Common myeloid progenitor, CD34-positive (primary cell): Measurements from ENCODE around the gene MLLT1.
"Not testable (repeated sequence)": the region's sequence is repeated elsewhere in the genome, so short reads cannot be mapped to it uniquely, and the experiment has no call there.

ENCODE experiments used
- CTCF ChIA-PET: fragments of 350-600 bp; sonication (Branson Sonifier 250); formaldehyde crosslinking; loops from one replicate; lab custom pipeline; 2021; ENCODE audit warnings: antibody characterized with exemption; lab: Charles Lee
- POLR2A ChIA-PET: fragments of 350-600 bp; sonication (Branson Sonifier 250); formaldehyde crosslinking; loops from one replicate; lab custom pipeline; 2021; ENCODE audit warnings: antibody characterized with exemption; lab: Charles Lee
- DNase-seq, 3 donors: peaks; one replicate each; pipeline versions ENCODE4 v3.0.0 to v3.0.0-alpha.2; 2013
- H3K27ac ChIP-seq, 2 experiments: 1 replicate in 1 of 2; 2 replicates in 1 of 2; pipeline ENCODE4 v1.7.0; 2013; ENCODE audit warnings: inconsistent platforms in 2 of 2, low read length in 2 of 2, mild to moderate bottlenecking in 2 of 2, low read depth in 1 of 2, moderate library complexity in 1 of 2; ENCODE audit not compliant: severe bottlenecking in 2 of 2, insufficient read depth in 1 of 2, poor library complexity in 1 of 2
- H3K27me3 ChIP-seq, 5 experiments: replicated peaks in 2 of 5; 1 replicate in 3 of 5; 2 replicates in 2 of 5; pipeline versions ENCODE4 v1.6.1 to v1.7.0; 2013; ENCODE audit warnings: low read length in 4 of 5, mild to moderate bottlenecking in 2 of 5, moderate library complexity in 2 of 5, inconsistent platforms in 1 of 5; ENCODE audit not compliant: insufficient read depth in 5 of 5, control insufficient read depth in 4 of 5
- H3K36me3 ChIP-seq, 4 experiments: 1 replicate in 2 of 4; 2 replicates in 2 of 4; pipeline versions ENCODE4 v1.6.1 to v1.7.0; 2013; ENCODE audit warnings: low read length in 3 of 4, control low read depth in 1 of 4, mild to moderate bottlenecking in 1 of 4; ENCODE audit not compliant: control insufficient read depth in 4 of 4, insufficient read depth in 4 of 4
- H3K4me1 ChIP-seq, 4 experiments: 1 replicate in 3 of 4; 2 replicates in 1 of 4; pipeline versions ENCODE4 v1.6.1 to v1.7.1; 2013; ENCODE audit warnings: low read length in 3 of 4, mild to moderate bottlenecking in 3 of 4, control low read depth in 1 of 4, inconsistent platforms in 1 of 4, moderate library complexity in 1 of 4; ENCODE audit not compliant: control insufficient read depth in 4 of 4, insufficient read depth in 4 of 4; ENCODE audit errors: control extremely low read depth in 1 of 4
- H3K4me3 ChIP-seq, 7 experiments: 1 replicate in 4 of 7; 2 replicates in 3 of 7; pipeline versions ENCODE4 v1.5.1 to v1.7.0; 2013; ENCODE audit warnings: mild to moderate bottlenecking in 7 of 7, low read length in 6 of 7, moderate library complexity in 6 of 7, inconsistent platforms in 2 of 7, low read depth in 2 of 7, control low read depth in 1 of 7; ENCODE audit not compliant: insufficient read depth in 4 of 7, control insufficient read depth in 1 of 7; ENCODE audit errors: extremely low read depth in 1 of 7
- H3K9me3 ChIP-seq, 5 experiments: 1 replicate in 4 of 5; 2 replicates in 1 of 5; pipeline versions ENCODE4 v1.6.1 to v1.7.1; 2013; ENCODE audit warnings: low read length in 4 of 5, mild to moderate bottlenecking in 2 of 5, inconsistent platforms in 1 of 5, low read depth in 1 of 5, moderate library complexity in 1 of 5; ENCODE audit not compliant: control insufficient read depth in 4 of 5, insufficient read depth in 2 of 5; ENCODE audit errors: control extremely low read depth in 1 of 5
- WGBS: methylation state at CpG from one replicate; pipeline ENCODE4 v1.1.5; 2013; ENCODE audit not compliant: insufficient coverage; 5-methylcytosine and 5-hydroxymethylcytosine counted together

MLLT1 gene

GRCh38 chr19:6288737-6289136 lies 9.0 kb upstream of the MLLT1 start:
- Histone ChIP-seq H3K27ac (no peak overlapping the region), H3K9me3 (peaks cover 1 to 76% (median 61%) of the 10 kb centered on the region in 5 experiments), H3K4me3 (no peak overlapping the region), H3K4me1 (no peaks in the 10 kb centered on the region), H3K27me3 (no peaks in the 10 kb centered on the region), H3K36me3 (no peaks in the 10 kb centered on the region)
- ChIA-PET POLR2A (no interaction called here), CTCF (interaction anchor here (1.2 kb wide), 1 partner anchor 11 kb away, joined by 3 read pairs; no protein-coding TSS in a partner anchor)
- DNase-seq, result no peak
- WGBS, result no CpG with 5 or more reads among the region's 1 CpG

DNA sequence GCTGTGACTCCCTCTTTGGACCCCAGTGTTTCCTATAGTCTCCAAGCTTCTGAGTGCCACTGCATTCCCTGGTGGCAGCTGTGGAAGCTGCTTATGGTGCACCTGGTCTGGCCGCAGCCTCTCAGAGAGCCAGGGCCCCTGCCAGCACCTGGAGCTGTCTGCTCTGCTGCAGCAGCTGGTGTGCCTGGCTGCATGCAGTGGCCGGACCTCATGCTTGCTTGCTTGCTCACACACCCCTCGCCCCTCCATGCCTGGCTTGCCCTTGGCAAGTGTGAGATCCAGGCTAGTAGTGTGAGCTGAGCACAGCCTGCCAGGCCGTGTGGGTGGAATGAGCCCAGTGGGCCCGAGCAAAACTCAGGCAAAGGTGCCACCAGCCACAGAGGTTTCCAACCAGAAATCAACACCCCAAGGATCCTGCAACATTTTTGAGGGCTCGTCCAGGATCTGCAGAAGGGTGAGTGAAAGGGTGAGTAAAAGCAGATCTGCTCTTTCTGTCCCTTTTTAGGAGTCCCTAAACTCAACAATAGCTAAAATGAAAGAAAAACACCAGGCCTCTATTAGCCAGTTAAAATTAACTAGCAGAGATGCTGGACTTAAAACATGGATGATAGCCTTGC lies 7.6 kb upstream of the MLLT1 start:
- no peak overlapping the region for H3K27ac ChIP-seq
- WGBS, result 100% methylated on average over 2 of the region's 6 CpGs
- peaks cover 1 to 63% (median 48%) of the 10 kb centered on the region in 5 experiments for H3K9me3 ChIP-seq
- H3K4me3 ChIP-seq, result no peak overlapping the region
- no peaks in the 10 kb centered on the region for H3K36me3 ChIP-seq
- ChIA-PET CTCF (interaction anchor here (0.7 to 1.3 kb wide), 6 partner anchors 8 to 162 kb away, joined by 3 to 5 read pairs (median 3); no protein-coding TSS in a partner anchor), POLR2A (no interaction called here)
- DNase-seq, result peak in 2 of 3 donors; percentile 42 to 50
- no peaks in the 10 kb centered on the region for H3K4me1 ChIP-seq
- no peaks in the 10 kb centered on the region for H3K27me3 ChIP-seq

GRCh38 chr19:6286676-6287075 lies 6.9 kb upstream of the MLLT1 start:
- ChIA-PET CTCF (interaction anchor here (0.6 to 1.3 kb wide), 8 partner anchors 9 to 161 kb away, joined by 3 to 5 read pairs (median 3); no protein-coding TSS in a partner anchor), POLR2A (no interaction called here)
- Histone ChIP-seq H3K36me3 (no peaks in the 10 kb centered on the region), H3K27me3 (no peaks in the 10 kb centered on the region), H3K4me1 (no peaks in the 10 kb centered on the region), H3K4me3 (no peak overlapping the region), H3K9me3 (peaks cover 1 to 56% (median 41%) of the 10 kb centered on the region in 5 experiments), H3K27ac (no peak overlapping the region)
- 97% methylated on average over 3 of the region's 4 CpGs for WGBS
- DNase-seq, result peak in 1 of 3 donors; percentile 11

DNA sequence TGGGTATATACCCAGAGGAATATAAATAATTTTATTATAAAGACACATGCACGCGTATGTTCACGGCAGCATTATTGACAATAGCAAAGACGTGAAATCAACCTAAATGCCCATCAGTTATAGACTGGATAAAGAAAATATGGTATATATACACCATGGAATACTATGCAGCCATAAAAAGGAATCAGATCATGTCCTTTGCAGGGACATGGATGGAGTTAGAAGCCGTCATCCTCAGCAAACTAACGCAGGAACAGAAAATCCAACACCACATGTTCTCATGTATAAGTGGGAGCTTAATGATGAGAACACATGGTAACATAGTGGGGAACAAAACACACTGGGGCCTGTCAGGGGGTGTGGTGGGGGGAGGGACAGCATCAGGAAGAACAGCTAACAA lies 2.6 kb upstream of the MLLT1 start:
- no CpG with 5 or more reads among the region's 6 CpGs for WGBS
- H3K4me3 ChIP-seq, DNase-seq, H3K27me3 ChIP-seq, H3K27ac ChIP-seq, H3K36me3 ChIP-seq: not testable (repeated sequence)
- CTCF ChIA-PET, result interaction anchor here (1.5 kb wide), 1 partner anchor 44 kb away, joined by 3 read pairs; no protein-coding TSS in a partner anchor
- H3K4me1 ChIP-seq, result peaks cover 0 to 18% (median 17%) of the 10 kb centered on the region in 4 experiments
- POLR2A ChIA-PET, result interaction anchor here (0.7 kb wide), 1 partner anchor 82 kb away, joined by 3 read pairs; no protein-coding TSS in a partner anchor
- H3K9me3 ChIP-seq, result peaks cover 1 to 21% (median 17%) of the 10 kb centered on the region in 5 experiments

- Histone ChIP-seq H3K9me3 (no peaks in the 10 kb centered on the region), H3K27me3 (no peaks in the 10 kb centered on the region), H3K4me1 (peaks cover 4 to 46% (median 41%) of the 10 kb centered on the region in 4 experiments), H3K36me3 (peaks cover 0 to 18% (median 1%) of the 10 kb centered on the region in 4 experiments), H3K4me3 (peak overlapping the region in 6 of 7 experiments; percentile 69 to 98 (median 79)), H3K27ac (peak overlapping the region in 1 of 2 experiments; percentile 82)
- CTCF ChIA-PET, result no interaction called here
- DNase-seq, result no peak
- POLR2A ChIA-PET, result interaction anchor here (1.0 kb wide), 1 partner anchor 45 kb away, joined by 4 read pairs; no protein-coding TSS in a partner anchor
- WGBS, result 0% methylated on average over 29 of the region's 59 CpGs
Observed at GRCh38 chr19:6279620-6279930, 200 bp downstream of the MLLT1 start.

DNA sequence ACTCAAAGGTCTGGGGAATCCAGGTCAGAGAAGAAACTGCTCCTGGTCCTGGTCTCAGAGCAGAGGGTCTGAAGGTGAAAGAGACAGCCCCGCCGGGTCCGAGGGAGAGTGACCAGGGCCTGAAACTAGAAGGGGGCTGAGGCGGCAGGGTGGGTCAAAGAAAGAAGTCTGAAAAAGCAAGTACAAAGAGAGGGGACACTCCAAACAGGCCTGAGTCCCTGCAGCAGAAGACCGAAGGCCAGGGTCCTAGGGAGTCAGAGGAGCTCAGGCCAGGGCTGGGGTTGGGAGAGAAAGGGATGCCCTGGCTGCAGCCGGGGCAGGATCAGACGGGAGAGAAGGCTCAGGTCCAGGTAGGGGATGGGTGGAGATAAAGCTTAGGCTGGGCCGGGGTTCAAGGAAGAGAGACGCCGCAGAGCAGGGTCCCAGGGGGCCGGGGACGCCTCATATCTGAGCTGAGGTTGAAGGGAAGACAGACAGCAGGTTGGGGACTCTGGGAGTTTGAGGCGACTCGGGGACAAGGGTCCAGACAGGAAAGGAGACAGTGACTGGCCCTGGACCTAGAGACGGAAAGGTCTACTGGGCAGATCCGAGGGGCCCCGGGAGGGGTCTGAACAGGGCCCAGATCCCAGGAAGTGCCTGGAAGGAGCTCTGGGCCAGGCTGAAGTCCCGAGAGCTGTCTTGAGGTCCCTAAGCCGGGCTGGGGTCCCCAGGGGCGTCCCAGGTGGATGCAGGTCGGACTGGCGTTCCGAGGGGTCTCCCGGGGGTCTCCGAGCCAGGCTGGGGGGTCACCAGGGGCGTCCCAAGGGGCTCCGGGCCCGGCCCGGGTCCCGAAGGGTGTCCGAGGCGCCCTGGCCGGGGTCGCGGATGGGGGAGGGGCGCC lies 795 bp downstream of the MLLT1 start:
- WGBS, result 14% methylated on average over 31 of the region's 36 CpGs
- ChIA-PET CTCF (no interaction called here), POLR2A (interaction anchor here (1.0 kb wide), 1 partner anchor 45 kb away, joined by 4 read pairs; no protein-coding TSS in a partner anchor)
- H3K27ac ChIP-seq, result peak overlapping the region in 1 of 2 experiments; percentile 82
- no peaks in the 10 kb centered on the region for H3K27me3 ChIP-seq
- peaks cover 4 to 52% (median 46%) of the 10 kb centered on the region in 4 experiments for H3K4me1 ChIP-seq
- no peaks in the 10 kb centered on the region for H3K9me3 ChIP-seq
- no peak for DNase-seq
- peak overlapping the region; percentile 65 to 98 (median 76) for H3K4me3 ChIP-seq
- peaks cover 0 to 18% (median 1%) of the 10 kb centered on the region in 4 experiments for H3K36me3 ChIP-seq
